K562 (cell line): Measurements from ENCODE around the gene ARHGAP29. TPM values are rescaled to one million over a fixed set of nuclear protein-coding genes. Genes with fewer than 3 reads are reported as not detected.

Experiments used
- ATAC-seq: fragments of 200-7000 bp; cut with Tn5 transposase; 3 replicates; pipeline ENCODE4 v1.9.1; 2020; ENCODE audit warnings: moderate library complexity
- BruUV-seq: library from RNA; stranded (reverse); fragments of 400-500 nt; replicated peaks from 2 replicates; lab custom pipeline; 2021; lab: Mats Ljungman, UMichigan
- CTCF ChIA-PET: fragments of 300-600 bp; formaldehyde crosslinking; extraction: SDS; loops from one replicate; lab custom pipeline; 2021; ENCODE audit warnings: low intra/inter-chr PET ratio; lab: Yijun Ruan, JAX
- POLR2A ChIA-PET: fragments of 300-600, 350-650 bp; sonication (Branson Sonifier 250); formaldehyde crosslinking; extraction: SDS; loops from one replicate; lab custom pipeline; 2021; ENCODE audit warnings: antibody characterized with exemption, inconsistent platforms; lab: Yijun Ruan, JAX
- DNase-seq, 4 experiments: peaks; one replicate each; pipeline versions ENCODE4 v3.0.0 to v3.0.0-alpha.2; 2011 to 2018; ENCODE audit warnings: low spot score in 3 of 4, mixed read lengths in 3 of 4; ENCODE audit errors: extremely low read depth in 1 of 4
- FAIRE-seq: peaks from 2 replicates; lab custom pipeline; 2011; peaks lifted over from hg19 to GRCh38; lab: Jason Lieb, UNC
- H2AFZ ChIP-seq: 2 replicates; pipeline ENCODE4 v1.6.0; 2011; ENCODE audit warnings: low read depth, low read length, control low read depth, inconsistent platforms
- H3K27ac ChIP-seq: fragments of 200-600 bp; 3 replicates; pipeline ENCODE4 v1.8.0; 2011; ENCODE audit warnings: low read depth, mild to moderate bottlenecking, control low read depth, inconsistent platforms, low read length, moderate library complexity, mixed read lengths; ENCODE audit errors: extremely low read depth
- H3K27me3 ChIP-seq, 2 experiments: fragments of 300-600 bp in 1 of 2; 2 replicates in 1 of 2; 3 replicates in 1 of 2; pipeline versions ENCODE4 v1.6.0 to v1.8.0; 2011; ENCODE audit warnings: inconsistent platforms in 2 of 2, low read length in 2 of 2, mild to moderate bottlenecking in 1 of 2, mixed read lengths in 1 of 2, moderate library complexity in 1 of 2; ENCODE audit not compliant: control insufficient read depth in 2 of 2, insufficient read depth in 2 of 2
- H3K36me3 ChIP-seq: fragments of 300-600 bp; 3 replicates; pipeline ENCODE4 v1.8.0; 2011; ENCODE audit warnings: mild to moderate bottlenecking, low read length, inconsistent platforms; ENCODE audit not compliant: control insufficient read depth, insufficient read depth
- H3K4me1 ChIP-seq, 2 experiments: fragments of 200-600 bp in 1 of 2; replicated peaks in 1 of 2; 2 replicates in 1 of 2; 3 replicates in 1 of 2; pipeline versions ENCODE4 v1.5.1 to v1.8.0; 2011; ENCODE audit warnings: inconsistent platforms in 2 of 2, low read length in 2 of 2, mild to moderate bottlenecking in 1 of 2, mixed read lengths in 1 of 2, moderate library complexity in 1 of 2; ENCODE audit not compliant: control insufficient read depth in 2 of 2, insufficient read depth in 2 of 2
- H3K4me2 ChIP-seq: 2 replicates; pipeline ENCODE4 v1.6.1; 2011; ENCODE audit warnings: low read length, control low read depth, inconsistent platforms, mixed read lengths; ENCODE audit not compliant: insufficient read depth
- H3K4me3 ChIP-seq: fragments of 200-600 bp; sonication (generic), shearing (Covaris generic); 2 replicates; pipeline ENCODE4 v1.5.1; 2016; ENCODE audit warnings: control low read depth, inconsistent platforms
- H3K79me2 ChIP-seq: fragments of 200-600 bp; 3 replicates; pipeline ENCODE4 v1.8.0; 2011; ENCODE audit warnings: low read length, inconsistent platforms; ENCODE audit not compliant: control insufficient read depth, insufficient read depth
- H3K9ac ChIP-seq, 2 experiments: 2 replicates each; pipeline versions ENCODE4 v1.6.0 to v1.6.1; 2011; ENCODE audit warnings: low read depth in 2 of 2, low read length in 2 of 2, control low read depth in 1 of 2, inconsistent platforms in 1 of 2, mild to moderate bottlenecking in 1 of 2, mixed read lengths in 1 of 2; ENCODE audit not compliant: insufficient read depth in 1 of 2
- H3K9me1 ChIP-seq: one replicate; pipeline ENCODE4 v1.6.0; 2011; ENCODE audit warnings: inconsistent platforms, mild to moderate bottlenecking, low read length, moderate library complexity; ENCODE audit not compliant: control insufficient read depth, insufficient read depth
- H3K9me3 ChIP-seq: replicated peaks from 2 replicates; pipeline ENCODE4 v1.5.1; 2011; ENCODE audit warnings: low read depth, low read length, inconsistent platforms; ENCODE audit not compliant: control insufficient read depth, insufficient read depth
- H4K20me1 ChIP-seq: replicated peaks from 2 replicates; pipeline ENCODE4 v1.6.1; 2011; ENCODE audit warnings: low read length, inconsistent platforms, mixed read lengths; ENCODE audit not compliant: control insufficient read depth, insufficient read depth
- BCOR ChIP-seq: fragments of 450-650 bp; IDR thresholded peaks from 2 replicates; pipeline ENCODE4 v1.6.1; 2016
- CREB3L1 ChIP-seq: fragments of 450-650 bp; IDR thresholded peaks from 2 replicates; pipeline ENCODE4 v1.6.1; 2014; ENCODE audit warnings: low read depth, mild to moderate bottlenecking, moderate library complexity, borderline replicate concordance
- ETS2 ChIP-seq: IDR thresholded peaks from 2 replicates; pipeline ENCODE4 v1.6.1; 2016; ENCODE audit warnings: borderline replicate concordance, missing genetic modification characterization, mild to moderate bottlenecking, moderate library complexity, missing compliant biosample characterization; ENCODE audit not compliant: poor library complexity, severe bottlenecking
- HNRNPLL ChIP-seq: fragments of 200-400 bp; formaldehyde crosslinking; IDR thresholded peaks from 2 replicates; pipeline ENCODE4 v1.6.1; 2017; ENCODE audit warnings: low read length, low read depth, mild to moderate bottlenecking; ENCODE audit not compliant: poor library complexity, severe bottlenecking
- KHSRP ChIP-seq: fragments of 450-650 bp; IDR thresholded peaks from 2 replicates; pipeline ENCODE4 v1.6.1; 2017
- SP1 ChIP-seq: sonication (generic); formaldehyde crosslinking; IDR thresholded peaks from 2 replicates; pipeline ENCODE4 v1.8.1; 2022; ENCODE audit warnings: mild to moderate bottlenecking, missing genetic modification reagents
- ZKSCAN8 ChIP-seq: fragments of 200-800 bp; sonication (Bioruptor generic); IDR thresholded peaks from 2 replicates; pipeline ENCODE4 v1.6.1; 2016; ENCODE audit warnings: missing genetic modification characterization, missing compliant biosample characterization
- ZNF695 ChIP-seq: fragments of 450-650 bp; formaldehyde crosslinking; IDR thresholded peaks from 2 replicates; pipeline ENCODE4 v1.4.0; 2020; ENCODE audit warnings: mild to moderate bottlenecking, moderate library complexity
- in situ Hi-C: fragments of 300-500 bp; cut with MboI; formaldehyde crosslinking; loops from 4 replicates; pipeline ENCODE4 v1.15.0; 2018; ENCODE audit warnings: inconsistent platforms, mixed read lengths
- intact Hi-C: fragments of 100-400 bp; cut with micrococcal nuclease; formaldehyde crosslinking; loops from 2 replicates; pipeline ENCODE4 v1.14.2; 2022
- polyA plus RNA-seq, 8 experiments: library from polyadenylated mRNA; depleted of rRNA in 4 of 8; stranded (reverse) in 5 of 8; unstranded in 3 of 8; fragments of >200 nt; fragmentation: Nextera tagmentation in 2 of 8; fragmentation: Illumina TruSeq in 1 of 8; extraction: Ambion mirVana in 2 of 8; extraction: Trizol in 1 of 8; gene quantifications; 2 replicates each; pipeline versions ENCODE4 v1.2.1 to v1.2.3, GENCODE V29; 2011 to 2014; ENCODE audit warnings: inconsistent platforms in 1 of 8, missing spikeins in 1 of 8
- total RNA-seq, 7 experiments: library from RNA; depleted of rRNA in 6 of 7; stranded (reverse); fragments of >200 nt in 6 of 7; fragmentation: Illumina TruSeq in 2 of 7; extraction: Trizol in 2 of 7; gene quantifications; 2 replicates each; pipeline versions ENCODE4 v1.2.1 to v1.2.3, GENCODE V29; 2011 to 2021; ENCODE audit warnings: low replicate concordance in 1 of 7

ARHGAP29 gene
- total and polyA plus RNA-seq, 9 of the 15 experiments (the other 6 are each of a cell fraction or from before 2014, with no cell fraction given), result under 0.01 to 0.13 (median 0.02) TPM; not detected in 5

DNA sequence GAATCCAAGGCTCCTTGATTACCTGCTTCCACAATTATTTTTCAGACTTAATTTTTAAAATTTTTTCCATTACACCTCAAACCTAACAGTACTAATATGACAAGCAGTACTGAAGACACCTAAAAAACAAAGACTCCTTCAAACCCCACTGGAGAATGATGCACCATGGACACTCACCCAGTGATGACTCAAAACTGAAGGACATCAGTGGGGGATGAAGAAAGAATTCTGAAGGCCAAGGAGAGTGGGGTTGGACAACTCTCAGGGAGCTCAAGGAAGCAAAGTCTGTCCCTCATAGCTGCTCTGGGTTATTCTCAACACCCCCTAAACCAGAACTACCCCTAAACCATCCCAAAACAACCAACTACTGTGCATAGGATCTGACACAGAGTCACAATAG, 2.4 kb upstream of the ARHGAP29 start:
- no peak overlapping the region for H3K4me3 ChIP-seq

More for the DNA sequence above, 2.4 kb upstream of the ARHGAP29 start:
- peaks cover 0 to 9% of the 10 kb centered on the region in 2 experiments; a peak in 2 of 5 replicates for H3K4me1 ChIP-seq
- TF ChIP-seq HNRNPLL (no peak), SP1 (CRISPR knock-in tag) (no peak), ZNF695 (CRISPR knock-in tag) (no peak), ETS2 (tag) (no peak), ZKSCAN8 (CRISPR knock-in tag) (no peak), KHSRP (no peak), BCOR (no peak), CREB3L1 (no peak)
- H4K20me1 ChIP-seq, result no peaks in the 10 kb centered on the region
- in situ Hi-C loops, result no loop called here
- CTCF ChIA-PET, result no interaction called here
- no TSS peak for BruUV-seq
- ATAC-seq (no peak), FAIRE-seq (no peak), DNase-seq (no peak)
- peaks cover 0 to 19% of the 10 kb centered on the region in 2 experiments; a peak in 2 of 5 replicates for H3K27me3 ChIP-seq
- H3K36me3 ChIP-seq, result no peaks in the 10 kb centered on the region
- no peaks in the 10 kb centered on the region for H3K79me2 ChIP-seq
- no peak overlapping the region for H2AFZ ChIP-seq
- intact Hi-C loops, result loop anchor here (2.0 kb wide), 1 partner anchor 181 kb away; no protein-coding TSS in a partner anchor
- POLR2A ChIA-PET, result no interaction called here
- H3K9ac ChIP-seq, result no peak overlapping the region
- no peaks in the 10 kb centered on the region for H3K9me1 ChIP-seq
- no peak overlapping the region for H3K27ac ChIP-seq
- no peak overlapping the region for H3K4me2 ChIP-seq
- H3K9me3 ChIP-seq, result no peaks in the 10 kb centered on the region
